Activated CD8-positive, alpha-beta memory T cell treated with anti-CD3 and anti-CD28 coated beads, Interleukin-2, amount 50 U/mL, for 48 hours (primary cell): ENCODE measurements around the gene MICALL2.
"Not testable (repeated sequence)": the region's sequence is repeated elsewhere in the genome, so short reads cannot be mapped to it uniquely, and the experiment has no call there.

Experiments used
- DNase-seq: peaks from one replicate; pipeline ENCODE4 v3.0.0-alpha.2; 2020

Gene MICALL2

DNA sequence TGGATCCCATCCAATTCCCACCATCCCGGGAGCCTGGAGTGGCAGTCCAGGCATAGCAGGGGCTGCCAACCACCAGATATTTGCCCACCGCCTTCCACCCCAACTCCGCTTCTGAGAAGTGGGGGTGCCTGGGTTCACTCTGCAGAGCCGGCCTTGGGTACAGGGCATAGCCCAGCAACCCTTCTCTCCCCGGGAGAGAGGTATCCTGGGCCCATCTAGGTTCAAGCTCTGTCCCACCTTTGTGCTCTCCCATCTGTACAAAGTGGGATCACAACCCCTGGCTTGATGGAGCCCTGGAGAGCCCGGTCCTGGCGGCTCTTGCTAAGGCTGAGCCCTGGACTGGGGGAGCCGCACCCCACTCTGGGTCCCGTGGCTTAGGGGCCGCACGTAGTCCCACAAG lies 12.2 kb downstream of the MICALL2 start:
- DNase-seq = no peak

DNA sequence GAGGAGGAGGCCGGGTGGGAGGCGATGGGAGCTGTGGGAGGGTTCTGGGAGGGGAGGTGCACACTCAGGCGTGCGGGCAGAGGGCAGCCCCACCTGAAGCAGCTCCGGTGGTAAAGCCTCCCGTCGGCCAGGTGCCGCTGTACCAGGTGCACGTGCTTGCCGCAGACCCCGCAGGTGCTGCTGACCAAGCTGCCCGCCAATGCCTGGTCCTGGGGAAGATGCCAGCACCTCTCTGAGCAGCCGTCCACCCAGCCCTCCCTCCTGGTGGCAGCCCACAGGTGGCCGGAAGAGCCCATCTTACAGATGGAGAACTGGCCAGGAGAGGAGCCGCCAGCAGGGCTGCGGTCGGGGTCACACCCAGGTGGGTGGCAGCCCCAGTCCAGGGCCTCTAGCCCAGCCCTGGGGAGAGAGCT lies 12.6 kb downstream of the MICALL2 start:
- DNase-seq = no peak

DNA sequence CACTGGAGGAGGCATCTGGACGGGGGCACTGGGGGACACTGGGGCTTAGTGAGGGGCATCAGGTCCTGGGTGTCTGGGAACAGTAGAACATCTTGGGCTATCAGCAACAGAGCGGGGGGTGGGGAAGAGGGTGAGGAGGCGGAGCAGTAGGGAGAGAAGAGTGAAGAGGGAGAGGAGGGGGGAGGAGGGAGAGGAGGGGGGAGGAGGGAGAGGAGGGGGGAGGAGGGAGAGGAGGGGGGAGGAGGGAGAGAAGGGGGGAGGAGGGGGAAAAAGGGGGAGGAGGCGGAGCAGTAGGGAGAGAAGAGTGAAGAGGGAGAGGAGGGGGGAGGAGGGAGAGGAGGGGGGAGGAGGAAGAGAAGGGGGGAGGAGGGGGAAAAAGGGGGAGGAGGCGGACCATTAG lies 13.2 kb downstream of the MICALL2 start:
- DNase-seq = not testable (repeated sequence)

DNA sequence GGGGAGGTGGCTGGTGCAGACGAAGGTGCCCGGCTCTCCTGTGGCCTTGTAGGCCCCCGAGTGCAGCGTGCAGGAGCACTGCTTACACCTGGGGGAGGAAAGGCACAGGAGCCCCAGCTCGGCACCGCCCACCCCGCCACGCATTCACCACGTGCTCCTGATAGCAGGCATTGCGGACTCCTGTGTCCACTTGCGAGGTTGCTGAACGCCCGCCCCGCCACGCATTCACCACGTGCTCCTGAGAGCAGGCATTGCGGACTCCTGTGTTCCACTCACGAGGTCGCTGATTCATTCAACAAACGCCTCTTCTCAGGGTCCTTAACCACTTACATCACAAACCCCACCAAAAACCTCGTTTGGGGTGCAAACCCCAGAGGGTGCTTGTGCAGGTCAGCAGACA lies 13.9 kb downstream of the MICALL2 start:
- no peak for DNase-seq

DNA sequence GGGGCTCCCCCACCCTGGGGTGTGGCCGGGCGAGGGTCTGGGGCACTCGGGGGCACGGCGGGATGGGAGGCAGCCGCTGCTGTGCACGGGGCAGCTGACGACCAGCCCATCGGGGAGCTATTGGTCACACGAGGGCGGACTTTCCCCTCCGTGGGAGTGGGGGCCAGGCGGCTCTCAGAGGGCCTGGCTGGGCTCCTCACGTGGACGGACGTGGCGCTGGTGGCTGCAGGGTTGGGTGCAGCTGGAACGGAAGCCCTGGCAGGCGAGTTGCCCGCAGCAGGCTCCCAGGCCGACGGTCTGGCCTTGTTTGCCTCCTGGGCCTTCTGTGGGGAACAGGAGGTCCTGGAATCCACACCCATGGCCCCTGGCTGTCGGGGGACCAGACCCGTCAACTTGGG lies 14.3 kb downstream of the MICALL2 start:
- no peak for DNase-seq

DNA sequence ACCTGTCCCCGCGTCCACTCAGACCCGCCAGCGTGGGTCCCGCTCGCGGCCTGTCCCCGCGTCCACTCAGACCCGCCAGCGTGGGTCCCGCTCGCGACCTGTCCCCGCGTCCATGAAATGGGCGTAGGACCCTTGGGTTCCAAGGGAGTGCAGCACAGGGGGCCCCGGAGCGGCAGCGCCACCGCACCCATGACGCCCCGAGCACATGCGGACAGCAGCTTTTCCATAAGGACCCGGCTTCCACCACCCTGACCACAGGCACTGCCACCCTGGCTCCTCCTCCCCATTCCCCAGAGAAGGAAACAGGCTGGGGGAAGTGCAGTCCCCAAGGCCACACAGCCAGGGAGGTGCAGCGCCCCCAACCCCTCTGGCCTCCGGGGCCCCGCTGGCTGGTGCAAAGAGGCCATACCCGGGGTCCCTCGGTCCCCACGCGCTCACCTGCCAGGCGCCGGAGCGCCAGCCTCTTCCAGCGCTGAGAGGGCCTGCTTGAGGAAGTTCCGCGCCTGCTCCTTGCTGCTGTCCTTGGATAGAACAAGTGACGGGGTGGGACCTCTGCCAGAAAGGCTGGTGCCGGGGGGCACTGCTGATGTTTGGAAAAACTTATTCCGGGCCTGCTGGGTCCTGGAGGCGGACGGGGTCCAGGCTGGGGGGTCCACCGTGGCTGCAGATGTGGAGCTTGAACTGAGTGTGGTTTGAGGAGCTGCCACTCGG lies 14.9 kb downstream of the MICALL2 start:
- DNase-seq = no peak

DNA sequence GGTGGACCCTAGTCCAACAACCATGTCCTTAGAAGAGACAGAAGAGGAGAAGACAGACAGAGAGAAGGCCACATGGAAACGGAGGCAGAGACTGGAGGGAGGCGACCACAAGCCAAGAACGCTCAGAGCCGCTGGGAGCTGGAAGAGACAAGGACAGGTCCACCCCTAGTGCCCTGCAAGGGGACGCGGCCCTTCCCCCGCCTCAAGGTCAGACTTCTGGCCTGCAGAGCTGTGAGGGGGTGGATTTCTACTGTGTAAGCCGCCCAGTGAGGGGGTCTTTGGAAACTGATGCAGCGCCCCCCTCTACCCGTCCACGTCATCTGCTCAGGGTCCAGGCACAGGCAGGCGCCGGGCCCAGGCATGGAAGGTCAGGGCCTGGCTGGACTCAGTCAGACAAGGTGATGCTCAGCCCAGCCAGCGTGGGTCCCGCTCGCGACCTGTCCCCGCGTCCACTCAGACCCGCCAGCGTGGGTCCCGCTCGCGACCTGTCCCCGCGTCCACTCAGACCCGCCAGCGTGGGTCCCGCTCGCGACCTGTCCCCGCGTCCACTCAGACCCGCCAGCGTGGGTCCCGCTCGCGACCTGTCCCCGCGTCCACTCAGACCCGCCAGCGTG lies 15.6 kb downstream of the MICALL2 start:
- not testable (repeated sequence) for DNase-seq

DNA sequence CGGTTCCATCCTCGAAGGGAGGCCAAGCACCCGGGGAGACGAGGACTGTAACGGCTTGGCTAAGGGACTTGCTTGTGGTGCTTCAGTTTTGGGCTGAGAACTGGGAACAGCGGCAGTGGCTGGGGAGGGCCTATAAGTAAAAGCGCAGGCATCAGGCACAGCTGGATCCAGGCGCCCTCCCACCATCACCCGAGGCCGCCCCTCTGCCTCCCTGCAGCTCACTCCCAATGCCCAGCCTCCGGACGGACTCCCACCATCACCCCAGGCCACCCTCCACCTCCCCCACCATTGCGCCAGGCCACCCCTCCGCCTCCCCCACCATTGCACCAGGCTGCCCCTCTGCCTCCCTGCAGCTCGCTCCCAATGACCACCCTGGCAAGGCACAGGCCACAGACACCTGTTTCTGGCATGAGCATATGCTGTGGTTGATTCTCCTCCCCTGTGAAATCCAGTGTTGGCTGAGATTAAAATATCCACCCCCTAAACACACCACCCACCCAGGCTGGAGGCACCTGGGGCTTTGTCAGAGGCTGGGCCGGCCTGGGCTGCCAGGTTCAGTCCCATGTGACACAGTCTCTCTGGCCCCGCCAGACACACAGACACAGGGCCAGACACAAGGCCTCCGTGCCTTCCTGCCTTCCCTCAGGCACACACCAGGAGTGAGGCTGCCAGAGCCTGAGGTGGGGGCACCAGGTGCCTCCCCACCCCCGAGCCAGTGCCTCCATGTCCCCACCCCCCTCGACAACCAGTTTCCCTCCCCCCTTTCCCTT lies 16.7 kb downstream of the MICALL2 start:
- no peak for DNase-seq

DNA sequence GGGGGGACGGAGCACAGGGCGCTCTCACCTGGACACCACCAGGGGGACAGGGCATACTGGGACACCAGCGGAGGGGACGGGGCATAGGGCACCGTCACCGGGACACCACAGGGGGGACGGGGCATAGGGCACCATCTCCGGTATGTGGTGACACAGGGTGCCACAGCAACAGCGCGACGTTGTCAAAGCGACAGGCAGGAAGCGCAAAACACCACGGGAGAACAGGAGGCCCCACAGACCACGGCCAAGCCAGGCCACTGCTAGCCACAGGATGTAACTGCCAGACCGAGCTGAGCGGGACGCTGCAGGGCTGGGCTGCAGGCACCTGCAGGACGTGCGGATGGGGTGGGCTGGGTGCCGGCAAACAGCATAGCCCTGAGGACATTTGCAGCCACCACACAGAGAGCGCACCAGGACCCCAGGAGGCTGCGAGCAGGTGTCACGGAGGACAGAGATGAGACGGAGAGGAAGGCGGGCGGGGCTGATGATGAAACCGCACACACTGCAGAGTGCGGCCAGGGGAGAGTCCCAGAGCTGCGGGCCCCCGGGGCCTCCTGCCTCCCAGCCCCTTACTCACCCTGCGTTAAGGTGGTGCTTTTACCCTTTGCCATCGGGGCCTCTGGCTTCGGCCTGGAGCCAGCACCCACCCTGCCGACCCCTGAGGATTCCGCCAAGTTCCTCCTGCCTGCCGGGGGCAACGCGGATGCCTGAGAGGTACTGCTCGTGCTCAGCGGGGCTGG lies 17.5 kb downstream of the MICALL2 start:
- no peak for DNase-seq

DNA sequence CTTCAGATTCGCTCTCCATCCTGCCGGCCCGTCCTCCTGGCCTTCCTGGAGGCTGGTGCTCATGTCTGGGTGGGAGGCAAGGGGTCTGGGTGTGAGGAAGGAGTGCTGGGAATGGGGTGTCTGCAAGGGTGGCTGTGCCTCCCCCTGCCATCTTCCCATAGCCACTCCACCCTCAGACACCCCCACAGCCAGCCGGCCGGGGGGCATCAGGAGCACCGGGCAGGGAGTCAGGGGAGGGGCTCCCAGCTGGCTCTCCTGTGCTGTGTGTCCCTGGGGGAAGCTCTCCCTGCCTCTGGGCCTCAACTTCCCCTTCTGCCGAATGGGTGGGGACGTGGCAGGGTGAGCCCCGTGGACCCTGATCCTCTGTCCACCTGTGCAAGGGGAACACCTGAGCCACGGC lies 18.6 kb downstream of the MICALL2 start:
- no peak for DNase-seq

DNA sequence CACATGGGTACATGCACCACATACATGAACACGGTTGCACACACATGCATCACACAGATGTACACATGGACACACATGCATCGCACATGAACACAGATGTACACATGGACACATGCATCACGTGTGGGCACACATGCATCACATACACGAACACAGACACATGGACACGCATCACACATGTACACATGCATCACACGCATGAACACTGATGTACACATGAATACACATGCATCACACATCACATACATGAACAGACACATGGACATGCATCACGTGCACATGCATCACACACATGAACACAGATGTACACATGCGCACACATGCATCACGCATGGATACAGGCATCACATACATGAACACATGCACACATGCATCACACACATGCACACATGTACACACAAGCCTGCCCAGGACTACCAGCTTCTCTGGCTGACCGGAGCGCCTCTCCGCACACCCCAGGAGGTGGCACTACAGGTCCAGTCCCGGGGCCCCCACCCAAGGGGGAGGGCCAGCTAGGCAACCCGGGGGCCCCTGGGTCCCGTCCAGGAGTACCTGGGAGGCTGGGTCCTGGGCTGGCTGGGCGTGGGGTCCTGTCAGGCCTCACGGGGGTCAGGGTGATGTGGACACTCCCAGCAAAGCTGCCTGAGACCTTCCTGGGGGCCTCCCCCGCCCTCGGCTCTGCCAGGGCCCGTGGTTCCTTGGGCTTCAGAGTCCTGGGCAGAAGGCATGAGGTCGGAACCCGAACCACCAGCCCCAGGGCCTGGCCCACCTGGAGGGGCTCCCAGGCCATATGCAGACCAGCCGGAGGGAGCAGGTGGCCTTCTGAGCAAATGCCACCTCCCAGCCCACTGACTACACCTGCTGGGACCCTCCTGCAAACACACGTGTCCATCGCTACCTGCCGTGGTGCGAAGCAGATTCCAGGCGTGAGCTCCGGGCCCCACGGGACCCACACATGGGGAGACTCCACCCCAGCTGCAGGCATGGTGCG lies 19.6 kb downstream of the MICALL2 start:
- DNase-seq = no peak

DNA sequence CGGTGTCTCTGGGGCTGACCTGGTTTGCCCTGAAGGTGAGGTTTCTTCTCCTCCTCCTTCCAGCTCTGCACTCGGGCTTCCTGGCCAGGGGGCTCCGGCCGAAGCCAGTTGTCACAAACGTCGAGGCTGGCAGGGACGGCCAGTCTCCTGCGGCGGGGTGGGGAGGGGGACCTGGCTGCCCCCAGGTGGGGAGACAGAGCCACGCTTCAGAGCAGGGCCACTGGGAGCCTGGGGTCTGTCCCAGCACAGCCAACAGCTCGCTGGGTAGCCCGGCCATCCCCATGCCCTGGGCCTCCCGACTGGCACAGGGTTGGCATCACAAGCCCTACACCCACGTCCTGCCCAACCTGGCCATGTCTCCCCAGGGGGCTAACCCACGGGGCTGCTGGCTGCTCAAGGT lies 20.4 kb downstream of the MICALL2 start:
- DNase-seq = no peak

DNA sequence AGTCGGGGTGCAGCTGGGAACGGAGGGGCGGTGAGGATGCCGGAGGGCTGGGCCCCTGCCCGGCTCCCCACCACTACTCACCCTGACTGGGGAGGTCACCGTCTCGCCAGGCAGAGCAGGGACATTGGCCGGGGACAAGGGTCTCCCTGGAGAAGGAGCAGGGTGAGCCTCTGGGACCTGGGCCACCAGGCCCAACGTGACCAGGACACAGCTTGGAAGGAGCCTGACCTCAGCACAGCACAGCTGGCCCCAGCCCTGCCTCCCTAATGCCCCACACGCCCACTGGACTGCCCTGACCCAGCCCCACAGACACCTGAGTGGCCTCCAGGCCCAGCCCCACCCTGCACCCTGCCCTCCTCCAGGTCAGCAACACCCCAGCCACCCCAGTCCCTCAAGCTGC lies 21.1 kb downstream of the MICALL2 start:
- no peak for DNase-seq

DNA sequence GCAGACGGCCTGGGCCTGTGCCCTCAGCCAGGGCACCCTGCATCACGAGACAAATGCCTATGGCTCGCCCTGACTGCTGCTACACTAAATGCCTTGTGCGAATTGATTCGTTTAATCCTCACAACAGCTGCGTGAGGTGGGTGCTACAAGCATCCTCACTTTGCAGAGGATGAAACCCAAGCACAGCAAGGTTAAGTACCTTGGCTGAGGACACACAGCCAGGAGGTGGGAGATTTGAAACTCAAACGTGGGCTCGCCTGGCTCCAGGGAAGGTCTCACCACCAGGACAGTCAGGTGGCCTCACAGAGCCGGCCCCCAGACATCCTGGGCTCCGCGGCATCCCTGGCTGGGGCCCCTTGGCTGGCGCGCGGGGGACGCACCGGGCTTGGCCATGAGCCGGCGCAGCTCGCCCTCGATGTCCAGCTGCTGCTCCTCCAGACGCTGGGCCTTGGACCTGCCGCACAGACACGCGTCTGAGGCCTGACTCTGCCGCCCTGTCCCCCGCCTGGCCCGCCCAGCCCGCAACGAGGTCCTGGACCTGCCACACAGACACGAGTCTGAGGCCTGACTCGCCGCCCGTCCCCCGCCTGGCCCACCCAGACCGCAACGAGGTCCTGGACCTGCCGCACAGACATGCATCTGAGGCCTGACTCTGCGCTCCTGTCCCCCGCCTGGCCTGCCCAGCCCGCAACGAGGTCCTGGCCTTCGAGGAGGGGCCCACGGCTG lies 22.0 kb downstream of the MICALL2 start:
- no peak for DNase-seq

DNA sequence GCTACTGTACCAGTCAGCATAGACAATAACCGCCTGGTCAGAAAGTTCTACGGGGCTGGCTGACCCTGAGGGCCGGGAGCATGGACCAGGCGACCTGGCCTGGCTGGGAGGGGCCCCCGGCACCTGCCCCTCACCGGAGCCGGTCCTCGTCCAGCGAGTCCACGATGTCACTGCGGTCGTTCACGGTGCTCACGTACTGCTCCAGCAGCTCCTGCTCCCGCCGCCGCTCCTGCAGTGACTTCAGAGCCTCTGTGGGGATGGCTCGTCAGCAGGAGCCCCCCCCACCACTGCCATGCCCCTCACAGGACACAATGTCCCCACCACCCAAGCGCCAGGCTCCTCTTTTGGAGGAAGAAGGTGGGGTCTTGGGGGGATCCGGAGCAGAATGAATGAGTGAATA lies 22.7 kb downstream of the MICALL2 start:
- no peak for DNase-seq

DNA sequence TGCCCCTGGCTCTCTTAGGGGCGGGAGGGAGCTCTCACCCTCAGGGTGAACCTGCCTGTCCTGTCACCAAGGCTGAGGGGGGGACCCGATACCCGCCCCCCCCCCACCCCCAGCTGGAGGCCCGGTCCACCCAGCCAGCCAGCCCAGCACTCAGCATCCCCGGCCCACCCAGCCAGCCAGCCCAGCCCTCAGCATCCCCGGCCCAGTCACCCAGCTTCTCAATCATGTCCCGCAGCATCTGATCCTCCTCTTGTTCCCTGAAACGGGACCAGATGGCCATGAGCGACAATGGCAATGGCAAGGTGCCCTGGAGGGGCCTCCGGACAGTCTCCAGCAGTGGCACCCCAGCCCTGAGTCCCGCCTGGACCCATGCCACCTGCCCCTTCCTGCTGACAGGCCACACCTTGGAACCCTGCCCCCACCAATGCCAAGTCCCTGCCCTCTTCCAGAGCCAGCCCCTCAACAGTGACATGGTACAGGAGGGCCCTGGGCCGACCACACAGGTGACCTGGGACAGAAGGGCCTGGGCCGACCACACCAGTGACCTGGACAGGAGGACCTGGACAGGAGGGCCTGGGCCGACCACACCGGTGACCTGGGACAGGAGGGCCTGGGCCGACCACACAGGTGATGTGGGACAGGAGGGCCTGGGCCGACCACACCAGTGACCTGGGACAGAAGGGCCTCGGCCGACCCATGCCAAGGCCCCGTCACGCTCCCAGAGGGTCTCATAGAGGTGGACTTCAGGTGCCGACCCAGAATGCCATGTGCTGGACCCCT lies 24.2 kb downstream of the MICALL2 start:
- no peak for DNase-seq

DNA sequence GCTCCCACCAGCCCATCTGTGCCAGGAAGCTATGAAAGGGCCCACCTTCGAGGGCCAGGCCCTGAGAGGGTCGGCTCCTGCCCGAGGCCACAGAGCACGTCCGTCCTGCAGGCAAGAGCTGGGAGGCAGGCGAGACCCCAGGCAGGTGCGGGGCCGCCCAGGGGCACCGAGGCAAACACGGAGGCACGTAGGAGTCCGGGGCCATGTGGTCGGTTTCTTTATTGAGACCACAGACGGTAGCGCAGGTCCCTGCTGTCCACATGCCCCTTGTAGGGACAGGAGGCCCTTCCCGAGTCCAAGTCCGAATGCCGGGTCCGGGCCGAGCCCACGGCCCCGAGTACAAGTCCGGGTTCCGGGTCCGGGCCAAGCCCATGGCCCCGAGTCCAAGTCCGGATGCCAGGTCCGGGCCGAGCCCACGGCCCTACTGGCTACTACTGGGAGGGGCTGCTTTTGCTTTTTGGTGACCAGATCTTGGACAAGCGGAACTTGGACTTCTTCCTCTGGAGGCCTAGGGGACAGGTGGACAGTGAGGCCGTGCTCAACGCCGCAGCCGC lies 25.0 kb downstream of the MICALL2 start:
- DNase-seq = no peak

DNA sequence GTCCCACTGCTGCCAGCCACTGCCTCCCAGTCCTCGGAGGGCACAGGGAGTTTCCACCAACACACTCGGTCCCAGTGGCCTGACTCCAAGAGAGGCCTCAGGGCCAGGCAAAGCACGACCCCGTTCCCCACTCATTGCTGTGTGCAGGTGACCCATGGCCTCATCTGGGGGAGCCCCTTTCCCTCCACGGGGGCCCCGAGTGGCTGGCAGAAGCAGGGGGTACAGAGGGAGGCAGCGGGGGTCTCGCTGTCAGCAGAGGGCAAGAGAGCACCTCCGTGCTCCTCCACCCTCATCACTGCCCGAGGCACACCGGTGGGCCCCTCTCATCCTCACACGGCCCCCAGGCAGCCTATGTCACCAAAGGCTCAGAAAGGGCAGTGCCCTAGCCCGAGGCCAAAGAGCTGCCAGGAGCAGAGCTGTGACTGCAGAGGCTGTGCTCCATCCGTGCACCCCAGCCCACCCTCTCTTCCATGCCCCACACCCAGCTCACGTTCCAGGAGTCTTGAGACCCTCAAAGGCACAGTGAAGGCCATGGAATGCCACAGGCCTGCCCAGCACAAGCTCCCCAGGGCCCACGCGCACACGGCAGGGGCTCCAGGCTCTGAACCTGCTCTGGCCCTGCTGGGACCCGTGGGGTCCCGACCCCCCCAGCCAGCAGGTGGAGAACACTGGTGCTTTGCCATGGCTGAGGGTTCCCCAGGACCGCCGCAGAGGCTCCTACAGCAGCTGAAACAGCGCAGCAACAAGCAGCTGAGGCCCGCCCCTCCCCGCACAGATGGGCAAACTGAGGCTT lies 25.9 kb downstream of the MICALL2 start:
- DNase-seq = no peak

DNA sequence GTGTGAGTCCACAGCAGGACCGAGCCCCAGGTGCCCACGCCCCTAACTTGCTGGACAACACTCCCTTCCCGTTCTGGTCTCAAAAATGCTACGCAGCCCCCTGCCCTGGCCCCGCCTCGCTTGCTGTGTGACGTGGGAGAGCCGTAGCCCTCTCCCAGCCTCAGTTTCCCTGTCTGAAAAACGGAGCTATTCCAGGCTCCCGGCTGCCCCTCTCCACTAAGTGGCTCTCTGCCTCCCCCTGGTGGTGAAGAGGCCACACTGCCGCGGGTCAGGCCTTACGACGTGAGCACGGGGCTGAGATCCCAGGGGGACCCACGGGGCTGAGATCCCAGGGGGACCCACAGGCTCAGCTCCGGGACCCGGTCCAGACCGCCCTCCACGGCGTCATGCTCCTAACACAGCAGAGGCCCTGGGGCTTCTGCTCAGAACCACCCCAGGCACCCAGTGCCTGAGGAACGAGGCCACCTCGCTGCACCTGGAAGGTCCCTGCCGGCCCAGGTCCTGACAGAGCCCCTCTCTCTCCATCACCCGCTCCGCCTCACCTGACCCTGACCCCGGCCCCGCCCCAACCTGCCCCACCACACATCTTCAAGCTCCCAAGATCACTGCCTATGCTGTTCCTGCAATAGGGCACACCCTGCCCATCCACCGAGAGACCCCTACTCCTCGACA lies 26.7 kb downstream of the MICALL2 start:
- peak; percentile 97 for DNase-seq
